ENCODE data around the gene POLR2H.
A peak's percentile ranks its signal among the peaks of the same experiment; 100 is the strongest.

POLR2H gene

DNA sequence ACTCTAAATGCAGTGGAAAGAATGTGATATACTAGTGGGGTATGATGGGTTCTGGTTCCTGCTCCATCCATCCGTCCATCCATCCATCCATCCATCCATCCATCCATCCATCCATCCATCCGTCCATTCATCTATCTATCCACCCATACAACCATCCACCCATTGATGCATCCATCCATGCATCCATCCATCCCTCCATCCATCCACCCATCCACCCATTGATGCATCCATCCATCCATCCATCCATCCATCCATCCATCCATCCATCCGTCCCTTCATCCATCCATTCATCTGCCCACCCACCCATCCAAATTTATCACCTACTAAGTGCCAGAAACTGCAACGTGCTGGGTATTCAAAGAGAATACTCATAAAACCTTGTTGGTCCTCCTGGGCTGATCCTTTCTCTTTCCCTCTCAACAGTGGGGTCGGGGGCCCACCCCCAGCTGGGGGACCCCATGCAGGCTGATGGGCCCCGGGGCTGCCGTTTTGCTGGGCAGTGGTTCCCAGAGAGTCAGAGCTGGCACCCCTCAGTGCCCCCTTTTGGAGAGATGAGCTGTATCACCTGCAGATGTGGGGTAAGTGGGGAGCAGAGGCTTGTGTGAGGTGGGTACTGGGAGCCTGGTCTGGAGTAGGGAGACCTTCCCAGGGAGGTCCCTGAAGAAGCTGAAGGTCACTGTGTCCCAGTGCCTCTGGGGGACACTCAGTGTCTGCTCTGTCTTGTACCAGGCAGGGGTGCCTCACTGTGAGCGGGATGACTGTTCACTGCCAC lies 26.8 kb downstream of the POLR2H start:
- DNase-seq (ENCODE audit: low spot score), result no peak
- Mint-ChIP-seq H3K27ac (no peak overlapping the region), H3K36me3 (ENCODE audit: low read depth) (no peaks in the 10 kb centered on the region), H3K4me3 (no peak overlapping the region), H3K27me3 (ENCODE audit: low read depth) (peaks cover 19% of the 10 kb centered on the region), H3K9me3 (no peaks in the 10 kb centered on the region), H3K4me1 (ENCODE audit: low read depth) (no peaks in the 10 kb centered on the region)

DNA sequence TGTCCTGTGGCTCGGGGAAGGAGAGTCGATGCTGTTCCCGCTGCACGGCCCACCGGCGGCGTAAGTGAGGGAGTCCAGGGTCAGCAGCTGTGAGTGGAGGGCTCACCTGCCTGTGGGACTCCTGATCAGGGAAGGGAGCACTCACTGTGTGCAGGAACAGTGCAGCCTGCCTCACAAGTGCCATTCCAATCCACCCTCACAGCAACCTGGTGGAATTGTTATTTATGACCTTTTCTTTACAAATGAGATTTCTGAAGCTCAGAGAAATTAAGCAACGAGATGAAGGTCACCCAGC lies 27.4 kb downstream of the POLR2H start:
- Mint-ChIP-seq H3K36me3 (ENCODE audit: low read depth) (no peaks in the 10 kb centered on the region), H3K27me3 (ENCODE audit: low read depth) (peaks cover 15% of the 10 kb centered on the region), H3K9me3 (no peaks in the 10 kb centered on the region)

DNA sequence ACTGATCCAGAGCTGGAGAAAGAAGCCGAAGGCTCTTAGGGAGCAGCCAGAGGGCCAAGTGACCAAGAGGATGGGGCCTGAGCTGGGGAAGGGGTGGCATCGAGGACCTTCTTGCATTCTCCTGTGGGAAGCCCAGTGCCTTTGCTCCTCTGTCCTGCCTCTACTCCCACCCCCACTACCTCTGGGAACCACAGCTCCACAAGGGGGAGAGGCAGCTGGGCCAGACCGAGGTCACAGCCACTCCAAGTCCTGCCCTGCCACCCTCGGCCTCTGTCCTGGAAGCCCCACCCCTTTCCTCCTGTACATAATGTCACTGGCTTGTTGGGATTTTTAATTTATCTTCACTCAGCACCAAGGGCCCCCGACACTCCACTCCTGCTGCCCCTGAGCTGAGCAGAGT lies 27.9 kb downstream of the POLR2H start:
- no peak for DNase-seq (ENCODE audit: low spot score)
- peaks cover 11% of the 10 kb centered on the region for H3K27me3 Mint-ChIP-seq (ENCODE audit: low read depth)
- no peaks in the 10 kb centered on the region for H3K36me3 Mint-ChIP-seq (ENCODE audit: low read depth)
- H3K27ac Mint-ChIP-seq, result no peak overlapping the region
- no peaks in the 10 kb centered on the region for H3K9me3 Mint-ChIP-seq
- no peaks in the 10 kb centered on the region for H3K4me1 Mint-ChIP-seq (ENCODE audit: low read depth)
- no peak overlapping the region for H3K4me3 Mint-ChIP-seq

More for the DNA sequence above, 27.4 kb downstream of the POLR2H start:
- H3K4me1 Mint-ChIP-seq (ENCODE audit: low read depth), result no peaks in the 10 kb centered on the region
- H3K4me3 Mint-ChIP-seq, result no peak overlapping the region
- DNase-seq (ENCODE audit: low spot score), result no peak
- no peak overlapping the region for H3K27ac Mint-ChIP-seq

DNA sequence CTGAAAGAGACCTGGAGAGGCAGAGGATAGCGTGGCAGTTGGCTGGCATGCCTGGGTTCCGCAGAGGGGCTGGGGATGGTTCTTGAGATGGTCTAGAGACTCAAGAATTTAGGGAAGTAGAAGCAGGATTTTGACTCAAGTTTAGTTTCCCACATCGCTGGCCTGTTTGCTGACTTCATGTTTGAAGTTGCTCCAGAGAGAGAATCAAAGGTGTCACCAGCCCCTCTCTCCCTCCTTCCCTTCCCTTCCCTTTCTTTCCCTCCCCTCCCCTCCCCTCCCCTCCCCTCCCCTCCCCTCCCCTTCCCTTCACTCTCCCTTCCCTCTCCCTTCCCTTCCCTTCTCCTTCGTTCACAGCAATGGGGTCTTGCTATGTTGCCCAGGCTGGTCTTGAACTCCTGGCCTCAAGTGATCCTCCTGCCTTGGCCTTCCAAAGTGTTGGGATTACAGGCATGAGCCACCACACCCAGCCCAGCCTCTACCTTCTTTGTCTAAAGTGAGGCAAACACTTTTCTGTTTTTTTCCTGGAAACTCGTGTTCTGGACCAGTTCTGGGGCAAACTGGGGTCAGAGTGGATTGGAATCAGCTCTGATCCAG lies 28.5 kb downstream of the POLR2H start:
- Mint-ChIP-seq H3K4me1 (ENCODE audit: low read depth) (no peaks in the 10 kb centered on the region), H3K36me3 (ENCODE audit: low read depth) (no peaks in the 10 kb centered on the region), H3K27me3 (ENCODE audit: low read depth) (peaks cover 11% of the 10 kb centered on the region), H3K9me3 (no peaks in the 10 kb centered on the region), H3K4me3 (no peak overlapping the region), H3K27ac (no peak overlapping the region)
- DNase-seq (ENCODE audit: low spot score), result no peak

DNA sequence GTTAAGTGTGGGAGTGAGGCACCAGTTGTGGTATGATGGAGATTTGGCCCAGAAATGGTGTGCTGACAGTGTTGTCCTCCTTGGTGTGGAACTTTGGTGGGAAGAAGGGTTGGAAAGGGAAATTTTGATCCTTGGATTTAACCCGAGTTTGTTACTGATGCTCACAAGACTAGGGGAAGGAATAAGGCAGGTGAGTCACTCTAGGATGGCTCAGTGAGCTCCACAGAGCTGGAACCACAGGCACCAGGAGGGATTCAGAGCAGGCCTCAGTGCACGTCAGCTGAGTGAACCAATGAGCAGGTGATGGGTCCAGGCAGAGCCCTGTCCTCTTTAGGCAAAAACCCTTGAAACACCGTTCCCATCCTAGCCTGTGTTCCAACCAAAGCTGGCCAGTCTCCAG lies 29.8 kb downstream of the POLR2H start:
- no peak for DNase-seq (ENCODE audit: low spot score)
- Mint-ChIP-seq H3K27me3 (ENCODE audit: low read depth) (peaks cover 11% of the 10 kb centered on the region), H3K4me3 (no peak overlapping the region), H3K4me1 (ENCODE audit: low read depth) (no peaks in the 10 kb centered on the region), H3K9me3 (no peaks in the 10 kb centered on the region), H3K27ac (no peak overlapping the region), H3K36me3 (ENCODE audit: low read depth) (no peaks in the 10 kb centered on the region)

DNA sequence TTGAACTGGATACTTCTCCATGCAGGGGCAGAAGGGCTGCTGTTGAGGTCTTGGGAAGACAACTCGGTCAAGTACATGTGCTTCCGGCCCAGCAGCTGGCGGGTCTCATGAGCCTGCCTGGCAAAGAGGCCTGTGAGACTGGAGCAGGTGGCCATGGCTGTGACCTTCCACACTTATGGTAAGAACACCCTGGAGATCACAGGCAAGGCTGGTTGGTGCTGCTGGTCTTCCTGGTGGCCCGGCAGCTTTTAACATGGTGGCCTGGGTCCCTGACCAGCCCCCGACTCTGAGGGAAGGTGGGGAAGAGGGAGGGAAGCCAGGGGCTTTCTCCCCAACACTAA lies 33.8 kb downstream of the POLR2H start:
- no peak overlapping the region for H3K27ac Mint-ChIP-seq
- H3K27me3 Mint-ChIP-seq (ENCODE audit: low read depth), result peaks cover 20% of the 10 kb centered on the region
- no peaks in the 10 kb centered on the region for H3K4me1 Mint-ChIP-seq (ENCODE audit: low read depth)
- H3K9me3 Mint-ChIP-seq, result no peaks in the 10 kb centered on the region
- no peak overlapping the region for H3K4me3 Mint-ChIP-seq
- no peaks in the 10 kb centered on the region for H3K36me3 Mint-ChIP-seq (ENCODE audit: low read depth)
- no peak for DNase-seq (ENCODE audit: low spot score)

DNA sequence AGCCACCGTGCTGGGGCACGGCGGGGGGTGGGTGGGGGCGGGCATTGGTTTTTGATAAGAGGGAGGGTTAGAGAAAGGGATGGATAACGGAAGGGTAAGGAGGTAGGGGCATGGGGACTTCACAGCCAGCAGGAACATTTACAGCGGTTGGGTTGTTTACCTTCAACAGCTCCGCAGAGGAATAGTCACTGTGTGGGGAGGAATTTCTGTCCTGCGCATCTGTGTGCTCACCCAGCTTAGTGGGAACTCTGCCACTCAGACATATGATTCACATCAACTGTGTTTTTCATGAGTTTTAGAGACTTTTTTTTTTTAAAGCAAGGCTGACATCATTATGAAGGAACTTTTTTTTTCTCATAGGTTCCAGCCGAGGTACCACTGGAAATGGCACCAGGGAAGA lies 37.9 kb downstream of the POLR2H start:
- no peak for DNase-seq (ENCODE audit: low spot score)
- Mint-ChIP-seq H3K4me3 (no peak overlapping the region), H3K9me3 (no peaks in the 10 kb centered on the region), H3K4me1 (ENCODE audit: low read depth) (no peaks in the 10 kb centered on the region), H3K27me3 (ENCODE audit: low read depth) (peaks cover 18% of the 10 kb centered on the region), H3K36me3 (ENCODE audit: low read depth) (no peaks in the 10 kb centered on the region), H3K27ac (no peak overlapping the region)

DNA sequence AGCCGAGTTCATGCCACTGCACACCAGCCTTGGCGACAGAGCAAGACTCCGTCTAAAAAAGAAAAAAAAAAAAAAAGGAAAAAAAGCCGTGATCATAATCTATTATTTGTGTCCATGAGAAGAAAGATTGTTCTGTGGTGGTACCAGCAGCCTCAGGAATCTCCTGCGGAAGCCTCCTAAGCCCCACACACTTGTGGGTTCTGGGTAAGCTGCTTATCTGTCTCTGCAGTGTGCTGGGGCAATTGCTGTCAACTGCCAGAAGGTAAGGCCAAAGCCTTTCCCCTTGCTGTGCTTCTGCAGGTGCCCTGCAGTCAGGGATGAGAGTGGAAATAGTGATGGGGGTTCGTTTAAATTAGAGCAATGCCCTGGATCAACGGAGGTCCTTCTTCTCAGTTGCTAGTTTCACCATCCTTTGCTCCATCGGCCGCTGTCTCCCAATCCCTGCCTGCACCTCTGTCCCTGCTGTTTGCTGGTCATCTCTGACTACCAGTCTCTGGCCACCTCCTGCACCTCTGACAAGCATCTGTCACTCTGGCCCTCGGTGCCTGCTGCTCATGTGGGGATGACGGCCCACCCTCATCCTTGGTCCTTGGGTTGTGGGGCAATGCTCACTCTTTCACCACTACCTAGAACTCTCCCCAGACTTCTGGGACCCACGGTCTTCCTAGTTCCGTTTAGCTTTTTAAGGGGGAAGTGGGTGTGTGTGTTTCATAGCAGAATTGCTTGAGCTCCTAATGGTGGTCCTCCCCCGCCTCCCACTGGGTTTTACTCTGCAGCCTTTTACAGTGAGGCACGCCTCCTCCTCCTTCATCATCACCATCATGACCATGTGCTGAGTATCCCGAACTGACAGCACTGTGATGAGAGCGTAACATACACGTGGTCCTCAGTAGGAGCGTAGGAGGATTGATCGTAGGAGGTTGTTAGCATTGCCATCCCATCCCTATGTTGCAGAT lies 43.8 kb downstream of the POLR2H start:
- H3K36me3 Mint-ChIP-seq (ENCODE audit: low read depth), result no peaks in the 10 kb centered on the region
- H3K4me1 Mint-ChIP-seq (ENCODE audit: low read depth), result no peaks in the 10 kb centered on the region
- H3K9me3 Mint-ChIP-seq, result no peaks in the 10 kb centered on the region
- no peak overlapping the region for H3K27ac Mint-ChIP-seq
- DNase-seq (ENCODE audit: low spot score), result no peak
- no peak overlapping the region for H3K4me3 Mint-ChIP-seq
- H3K27me3 Mint-ChIP-seq (ENCODE audit: low read depth), result peaks cover 7% of the 10 kb centered on the region

DNA sequence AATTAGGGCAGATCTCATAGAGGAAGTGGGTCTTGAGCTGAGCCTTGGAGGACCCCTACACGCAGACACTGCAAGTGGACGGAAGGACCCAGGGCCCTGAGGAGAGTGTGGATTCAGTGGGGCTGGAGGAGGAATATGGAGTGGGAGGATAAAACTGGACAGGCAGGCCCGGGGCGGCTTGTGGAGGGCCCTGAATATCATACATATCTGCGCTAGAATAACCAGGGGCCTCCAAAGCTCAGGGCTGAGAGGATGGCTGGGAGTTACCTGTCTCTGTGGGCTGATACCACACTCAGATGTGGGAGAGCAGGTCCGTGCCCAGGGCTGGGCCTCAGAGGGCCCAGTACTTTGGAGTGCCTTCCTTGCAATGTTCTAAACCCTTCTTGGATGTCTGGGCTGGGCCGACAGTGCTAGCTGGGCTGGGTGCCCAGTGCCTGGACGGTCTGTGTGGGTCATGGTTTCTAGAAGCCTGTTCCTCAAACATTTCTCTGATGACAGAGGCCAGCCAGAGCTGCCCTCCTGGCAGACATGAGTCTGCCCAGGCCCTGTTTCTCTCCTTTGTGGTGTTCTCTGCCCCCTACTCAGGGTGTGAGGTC lies 47.9 kb downstream of the POLR2H start:
- no peaks in the 10 kb centered on the region for H3K9me3 Mint-ChIP-seq
- no peaks in the 10 kb centered on the region for H3K4me1 Mint-ChIP-seq (ENCODE audit: low read depth)
- no peaks in the 10 kb centered on the region for H3K36me3 Mint-ChIP-seq (ENCODE audit: low read depth)
- H3K27me3 Mint-ChIP-seq (ENCODE audit: low read depth), result peaks cover 2% of the 10 kb centered on the region
- no peak for DNase-seq (ENCODE audit: low spot score)
- no peak overlapping the region for H3K4me3 Mint-ChIP-seq
- H3K27ac Mint-ChIP-seq, result no peak overlapping the region

DNA sequence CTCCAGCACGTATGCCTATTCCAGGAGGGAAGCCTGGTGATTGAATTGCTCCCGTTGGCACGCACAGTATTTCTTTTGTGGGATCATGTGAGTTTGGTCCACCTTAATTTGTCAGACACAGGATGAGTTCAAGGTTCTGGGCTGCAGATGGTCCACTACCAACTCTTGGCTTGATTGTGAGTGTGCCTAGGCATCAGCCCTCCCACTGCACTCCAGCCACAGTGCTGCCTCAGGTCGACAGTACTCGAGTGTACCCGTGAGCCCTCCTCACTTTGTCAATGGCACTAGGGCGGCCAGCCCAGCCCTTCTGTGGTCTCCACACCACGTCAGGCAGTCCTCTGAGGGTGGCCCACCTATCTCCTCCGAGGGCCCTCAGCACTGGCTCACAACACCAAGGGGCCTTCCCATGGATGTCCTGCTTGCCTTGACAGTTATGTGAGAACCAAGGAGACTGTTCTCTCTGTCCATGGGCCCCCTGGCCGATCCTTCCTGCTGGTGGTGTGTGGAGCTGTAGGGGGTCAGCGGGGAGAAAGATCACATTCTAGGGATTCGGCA lies 48.5 kb downstream of the POLR2H start:
- no peaks in the 10 kb centered on the region for H3K4me1 Mint-ChIP-seq (ENCODE audit: low read depth)
- no peak overlapping the region for H3K4me3 Mint-ChIP-seq
- no peak for DNase-seq (ENCODE audit: low spot score)
- H3K9me3 Mint-ChIP-seq, result no peaks in the 10 kb centered on the region
- no peak overlapping the region for H3K27ac Mint-ChIP-seq
- H3K27me3 Mint-ChIP-seq (ENCODE audit: low read depth), result peaks cover 2% of the 10 kb centered on the region
- H3K36me3 Mint-ChIP-seq (ENCODE audit: low read depth), result no peaks in the 10 kb centered on the region

DNA sequence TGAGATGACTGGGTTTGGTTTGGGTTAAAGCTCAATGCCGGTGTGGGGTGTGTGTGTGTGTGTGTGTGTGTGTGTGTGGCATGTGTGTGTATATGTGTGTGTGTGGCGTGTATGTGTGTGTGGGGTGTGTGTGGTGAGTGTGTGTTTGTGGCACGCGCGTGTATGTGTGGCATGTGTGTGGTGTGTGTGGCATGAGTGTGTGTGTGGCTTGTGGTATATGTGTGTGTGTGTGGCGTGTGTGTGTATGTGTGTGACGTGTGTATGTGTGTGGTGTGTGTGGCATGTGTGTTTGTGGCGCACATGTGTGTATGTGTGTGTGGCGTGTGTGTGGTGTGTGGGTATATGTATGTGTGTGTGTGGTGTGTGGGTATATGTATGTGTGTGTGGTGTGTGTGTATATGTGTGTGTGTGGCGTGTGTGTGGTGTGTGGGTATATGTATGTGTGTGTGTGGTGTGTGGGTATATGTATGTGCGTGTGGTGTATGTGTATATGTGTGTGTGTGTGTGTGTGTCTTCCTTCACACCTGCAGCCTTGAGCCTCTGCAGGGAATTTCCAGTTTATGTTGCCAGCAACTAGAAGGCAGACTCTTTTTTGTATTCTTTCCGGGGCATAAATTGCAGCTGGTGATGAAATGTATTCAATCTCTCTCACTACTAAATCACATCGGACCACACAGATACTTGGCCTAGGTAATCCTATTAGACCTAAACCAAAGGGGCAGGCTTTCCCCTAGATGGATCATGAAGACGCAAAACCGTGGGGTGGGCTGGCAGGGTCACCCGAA lies 53.1 kb downstream of the POLR2H start:
- Mint-ChIP-seq H3K4me1 (ENCODE audit: low read depth) (no peaks in the 10 kb centered on the region), H3K36me3 (ENCODE audit: low read depth) (no peaks in the 10 kb centered on the region), H3K4me3 (no peak overlapping the region), H3K27me3 (ENCODE audit: low read depth) (peaks cover 5% of the 10 kb centered on the region), H3K27ac (no peak overlapping the region), H3K9me3 (no peaks in the 10 kb centered on the region)
- DNase-seq (ENCODE audit: low spot score), result no peak

DNA sequence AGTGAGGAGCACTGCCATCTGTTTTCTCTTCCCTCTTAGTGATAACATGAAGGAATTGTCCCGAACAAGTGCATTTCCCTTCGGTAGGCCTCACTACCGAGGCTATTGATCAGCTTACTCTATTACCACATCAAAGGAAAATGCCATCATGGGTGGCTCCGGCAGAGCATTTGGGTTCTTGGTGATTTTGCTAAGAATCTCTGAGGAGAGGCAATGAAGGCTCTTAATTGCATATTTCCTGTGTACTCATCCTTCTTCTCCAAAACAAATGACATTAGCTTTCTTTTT lies 53.6 kb downstream of the POLR2H start:
- DNase-seq (ENCODE audit: low spot score), result no peak

DNA sequence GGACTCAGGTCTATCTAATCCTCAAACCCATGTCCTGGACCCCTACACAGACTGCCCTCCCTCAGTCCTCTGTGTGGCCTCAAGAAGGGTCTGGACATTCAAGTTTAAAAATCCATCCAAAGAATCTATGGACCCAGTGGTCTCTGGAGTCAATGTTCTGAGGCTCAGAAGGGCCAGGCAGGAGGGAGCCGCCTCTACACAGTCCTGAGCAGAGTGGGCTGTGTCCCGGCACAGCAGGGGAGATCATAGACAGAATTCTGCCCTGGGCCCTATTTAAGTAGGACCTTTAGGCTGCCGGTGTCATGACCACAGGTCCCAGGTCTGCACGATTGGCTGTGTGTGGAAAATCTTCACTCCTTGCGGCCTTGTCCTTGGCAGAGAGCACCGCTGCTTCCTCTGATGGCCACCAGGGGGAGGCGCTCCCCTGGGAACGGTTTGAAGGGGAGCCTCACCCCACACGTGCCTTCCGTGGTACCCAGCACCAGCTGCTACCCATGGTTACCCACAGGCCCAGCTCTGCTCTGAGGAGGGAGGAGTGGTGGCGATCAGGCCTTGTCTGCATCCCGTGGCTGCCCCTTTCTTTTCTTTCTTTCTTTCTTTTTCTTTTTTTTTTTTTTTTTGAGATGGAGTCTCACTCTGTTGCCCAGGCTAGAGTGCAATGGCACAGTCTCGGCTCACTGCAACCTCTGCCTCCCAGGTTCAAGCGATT lies 56.3 kb downstream of the POLR2H start:
- no peak overlapping the region for H3K4me3 Mint-ChIP-seq
- H3K27me3 Mint-ChIP-seq (ENCODE audit: low read depth), result peaks cover 11% of the 10 kb centered on the region
- no peaks in the 10 kb centered on the region for H3K36me3 Mint-ChIP-seq (ENCODE audit: low read depth)
- no peaks in the 10 kb centered on the region for H3K9me3 Mint-ChIP-seq
- no peak overlapping the region for H3K27ac Mint-ChIP-seq
- DNase-seq (ENCODE audit: low spot score), result peak; percentile 43
- H3K4me1 Mint-ChIP-seq (ENCODE audit: low read depth), result no peaks in the 10 kb centered on the region

More for the DNA sequence above, 53.6 kb downstream of the POLR2H start:
- no peaks in the 10 kb centered on the region for H3K9me3 Mint-ChIP-seq
- H3K4me3 Mint-ChIP-seq, result no peak overlapping the region
- no peaks in the 10 kb centered on the region for H3K36me3 Mint-ChIP-seq (ENCODE audit: low read depth)
- peaks cover 10% of the 10 kb centered on the region for H3K27me3 Mint-ChIP-seq (ENCODE audit: low read depth)
- no peaks in the 10 kb centered on the region for H3K4me1 Mint-ChIP-seq (ENCODE audit: low read depth)
- H3K27ac Mint-ChIP-seq, result no peak overlapping the region

Data from T-helper 2 cell treated with Interferon-gamma antibody and Interleukin-4, amounts not matched to agents 5 μg/mL and 100 μg/mL, for 36 hours (primary cell).